OCI-LY3 (cell line): ENCODE results near the gene PFDN5.

ENCODE experiments used
- H2AFZ ChIP-seq: fragments of 200-600, 300-600 bp; shearing (Covaris generic); 2 replicates; pipeline ENCODE4 v1.6.0; 2014; ENCODE audit warnings: antibody characterized with exemption, low read depth, low read length
- H3K27ac ChIP-seq: fragments of 200-600, 300-600 bp; sonication (generic); 2 replicates; pipeline ENCODE4 v1.5.1; 2014; ENCODE audit warnings: mild to moderate bottlenecking, low read length, moderate library complexity, mixed read lengths
- H3K27me3 ChIP-seq: fragments of 200-600, 300-600 bp; sonication (generic); 2 replicates; pipeline ENCODE4 v1.6.1; 2014; ENCODE audit warnings: low read depth, low read length, mixed read lengths
- H3K36me3 ChIP-seq: fragments of 200-600, 300-600 bp; sonication (generic); replicated peaks from 2 replicates; pipeline ENCODE3; 2014; ENCODE audit warnings: low read depth, low read length, mixed read lengths
- H3K4me1 ChIP-seq: fragments of 300-600, 200-600 bp; sonication (generic); 2 replicates; pipeline ENCODE4 v1.6.1; 2014; ENCODE audit warnings: low read length, mixed read lengths
- H3K4me2 ChIP-seq: fragments of 200-600, 300-600 bp; sonication (generic); 2 replicates; pipeline ENCODE4 v1.6.1; 2014; ENCODE audit warnings: low read length, mixed read lengths
- H3K4me3 ChIP-seq: fragments of 300-600, 200-600 bp; sonication (generic); 2 replicates; pipeline ENCODE4 v1.5.1; 2014; ENCODE audit warnings: antibody characterized with exemption, mild to moderate bottlenecking, low read length, moderate library complexity
- H3K79me2 ChIP-seq: fragments of 300-600, 200-600 bp; shearing (Covaris generic); 2 replicates; pipeline ENCODE4 v1.6.1; 2014; ENCODE audit warnings: mild to moderate bottlenecking, low read length, mixed read lengths
- H3K9ac ChIP-seq: fragments of 300-600, 200-600 bp; shearing (Covaris generic); 2 replicates; pipeline ENCODE4 v1.6.0; 2014; ENCODE audit warnings: mild to moderate bottlenecking, low read length, moderate library complexity
- H3K9me3 ChIP-seq: fragments of 200-600, 300-600 bp; shearing (Covaris generic); 2 replicates; pipeline ENCODE4 v1.6.1; 2014; ENCODE audit warnings: low read length, mixed read lengths; ENCODE audit not compliant: insufficient read depth
- H4K20me1 ChIP-seq: fragments of 200-600, 300-600 bp; sonication (generic); 2 replicates; pipeline ENCODE4 v1.6.1; 2016; ENCODE audit warnings: low read length, mixed read lengths; ENCODE audit not compliant: insufficient read depth
- CTCF ChIP-seq: fragments of 200-600, 300-600 bp; sonication (generic); IDR thresholded peaks from 2 replicates; pipeline ENCODE4 v1.5.1; 2014; ENCODE audit warnings: antibody characterized with exemption, low read length, low read depth
- EZH2phosphoT487 ChIP-seq: fragments of 200-600 bp; shearing (Covaris generic); IDR thresholded peaks from 2 replicates; pipeline ENCODE4 v1.6.1; 2018; ENCODE audit warnings: antibody characterized with exemption, mixed run types, low read depth

Gene PFDN5

GRCh38 chr12:53334822-53335221, 39.5 kb downstream of the PFDN5 start:
- H3K27me3 ChIP-seq: peaks cover 47% of the 10 kb centered on the region
- peaks cover 6% of the 10 kb centered on the region; the same call in 1 of the 2 replicates for H3K4me1 ChIP-seq
- H2AFZ ChIP-seq: no peak overlapping the region
- H3K4me3 ChIP-seq: no peak overlapping the region
- no peaks in the 10 kb centered on the region for H4K20me1 ChIP-seq
- TF ChIP-seq CTCF (no peak), EZH2phosphoT487 (no peak)
- no peak overlapping the region for H3K27ac ChIP-seq
- no peak overlapping the region for H3K9ac ChIP-seq
- H3K9me3 ChIP-seq: no peaks in the 10 kb centered on the region
- no peaks in the 10 kb centered on the region for H3K36me3 ChIP-seq
- H3K79me2 ChIP-seq: no peaks in the 10 kb centered on the region
- H3K4me2 ChIP-seq: no peak overlapping the region

- Histone ChIP-seq H3K4me3 (peak within 1 kb of the TSS; percentile 39), H3K4me2 (peak within 1 kb of the TSS; percentile 62), H3K27ac (no peak within 1 kb of the TSS), H4K20me1 (no peaks in the 10 kb centered on the region), H3K4me1 (peaks cover 6% of the 10 kb centered on the region; the same call in 1 of the 2 replicates), H3K27me3 (peaks cover 56% of the 10 kb centered on the region), H2AFZ (no peak within 1 kb of the TSS), H3K79me2 (no peaks in the 10 kb centered on the region), H3K36me3 (no peaks in the 10 kb centered on the region), H3K9me3 (no peaks in the 10 kb centered on the region), H3K9ac (no peak within 1 kb of the TSS)
- TF ChIP-seq EZH2phosphoT487 (0 out of 2 replicates have a peak, but pooled peaks have one; percentile 34), CTCF (no peak)
Observed at GRCh38 chr12:53336181-53336681, 40.9 kb downstream of the PFDN5 start, which contains the start of gene SP7. TSS of gene SP7 (minus strand) at chr12:53336354. CDS start at chr12:53335646, 708 bp downstream.

- H3K27ac ChIP-seq: no peak overlapping the region
- peaks cover 58% of the 10 kb centered on the region for H3K27me3 ChIP-seq
- no peak for TF ChIP-seq EZH2phosphoT487
- no peak for TF ChIP-seq CTCF
- no peaks in the 10 kb centered on the region for H3K36me3 ChIP-seq
- H3K79me2 ChIP-seq: no peaks in the 10 kb centered on the region
- no peak overlapping the region for H3K4me2 ChIP-seq
- H3K4me1 ChIP-seq: peaks cover 6% of the 10 kb centered on the region; the same call in 1 of the 2 replicates
- H3K4me3 ChIP-seq: no peak overlapping the region
- no peaks in the 10 kb centered on the region for H3K9me3 ChIP-seq
- no peak overlapping the region for H3K9ac ChIP-seq
- H4K20me1 ChIP-seq: no peaks in the 10 kb centered on the region
- H2AFZ ChIP-seq: no peak overlapping the region
Observed at GRCh38 chr12:53338017-53338416, 42.7 kb downstream of the PFDN5 start.

GRCh38 chr12:53338916-53339315, 43.6 kb downstream of the PFDN5 start:
- no peaks in the 10 kb centered on the region for H4K20me1 ChIP-seq
- H3K27me3 ChIP-seq: peaks cover 58% of the 10 kb centered on the region
- H3K4me2 ChIP-seq: no peak overlapping the region
- H3K36me3 ChIP-seq: no peaks in the 10 kb centered on the region
- H2AFZ ChIP-seq: no peak overlapping the region
- H3K4me3 ChIP-seq: no peak overlapping the region
- no peak overlapping the region for H3K9ac ChIP-seq
- H3K27ac ChIP-seq: no peak overlapping the region
- no peaks in the 10 kb centered on the region for H3K79me2 ChIP-seq
- no peaks in the 10 kb centered on the region for H3K9me3 ChIP-seq
- TF ChIP-seq CTCF (no peak), EZH2phosphoT487 (no peak)
- peaks cover 6% of the 10 kb centered on the region; the same call in 1 of the 2 replicates for H3K4me1 ChIP-seq
